ENCODE results near the gene CANX. TPM values are rescaled to one million over a fixed set of nuclear protein-coding genes. Genes with fewer than 3 reads are reported as not detected.

The CANX gene
- total and polyA plus RNA-seq, 2 donors (not counting 3 experiments of a cell fraction or from before 2014, with no cell fraction given) = 193 to 986 TPM

- Histone ChIP-seq H3K27me3 (ENCODE audit: control insufficient read depth in 2 of 2, insufficient read depth in 2 of 2, low read length in 2 of 2) (no peaks in the 10 kb centered on the region), H3K9me1 (replicated peaks; ENCODE audit: control insufficient read depth, extremely low read depth, insufficient read depth, low read length) (no peaks in the 10 kb centered on the region), H3K4me1 (ENCODE audit: control insufficient read depth, extremely low read depth, insufficient read depth, low read length) (peaks cover 33% of the 10 kb centered on the region), H3K36me3 (ENCODE audit: control insufficient read depth in 2 of 2, extremely low read depth in 1 of 2, insufficient read depth in 2 of 2, low read length in 2 of 2) (peaks cover 6 to 16% of the 10 kb centered on the region in 2 experiments), H4K20me1 (replicated peaks; ENCODE audit: control insufficient read depth, extremely low read depth, insufficient read depth, low read length) (no peaks in the 10 kb centered on the region), H3K9ac (replicated peaks; ENCODE audit: extremely low read depth, insufficient read depth, low read length) (no peak overlapping the region), H3K4me3 (replicated peaks in 1 of 3; ENCODE audit: insufficient read depth in 1 of 3, low read depth in 1 of 3, low read length in 3 of 3) (no peak overlapping the region), H2AFZ (ENCODE audit: low read depth, low read length) (no peak overlapping the region), H3K4me2 (ENCODE audit: insufficient read depth, low read length) (no peak overlapping the region), H3K79me2 (ENCODE audit: control insufficient read depth, insufficient read depth, low read length) (peaks cover 37% of the 10 kb centered on the region), H3K27ac (ENCODE audit: insufficient read depth, low read depth, low read length) (no peak overlapping the region), H3K9me3 (replicated peaks; ENCODE audit: control insufficient read depth, insufficient read depth, low read length) (no peaks in the 10 kb centered on the region)
- DNase-seq (ENCODE audit: low read depth, low spot score) = no peak
- dilution Hi-C loops (cut with MboI; ENCODE audit: extremely low pct_ligation_motif_present, low sequenced_read_pairs) = no loop called here
- intact Hi-C loops (cut with micrococcal nuclease) = no loop called here
- no peak for FAIRE-seq
- POLR2A ChIA-PET = no interaction called here
- BruUV-seq (replicated peaks) = no TSS peak
- TF ChIP-seq POLR2A (IDR thresholded peaks at IDR 0.05; ENCODE audit: low read depth, low read length) = no peak
- no peak for TF ChIP-seq GATA2 (IDR thresholded peaks at IDR 0.05; ENCODE audit: insufficient read depth, insufficient read length, low read depth, low read length)
- TF ChIP-seq EZH2 (IDR thresholded peaks at IDR 0.05; ENCODE audit: borderline replicate concordance, low read depth, low read length, severe bottlenecking) = no peak
- no peak for TF ChIP-seq FOS (IDR thresholded peaks at IDR 0.05; ENCODE audit: borderline replicate concordance, insufficient read depth, low read length)
- no peak for TF ChIP-seq JUN (IDR thresholded peaks at IDR 0.05; ENCODE audit: borderline replicate concordance, insufficient read depth, insufficient read length, low read depth)
- TF ChIP-seq MYC (IDR thresholded peaks at IDR 0.05; ENCODE audit: low read depth, low read length) = no peak
- no peak for TF ChIP-seq POLR2AphosphoS5 (IDR thresholded peaks at IDR 0.05; ENCODE audit: insufficient read depth, low read depth, low read length)
- TF ChIP-seq MAX (IDR thresholded peaks at IDR 0.05; ENCODE audit: insufficient read depth, insufficient read length) = no peak
- TF ChIP-seq, protein P1, sequence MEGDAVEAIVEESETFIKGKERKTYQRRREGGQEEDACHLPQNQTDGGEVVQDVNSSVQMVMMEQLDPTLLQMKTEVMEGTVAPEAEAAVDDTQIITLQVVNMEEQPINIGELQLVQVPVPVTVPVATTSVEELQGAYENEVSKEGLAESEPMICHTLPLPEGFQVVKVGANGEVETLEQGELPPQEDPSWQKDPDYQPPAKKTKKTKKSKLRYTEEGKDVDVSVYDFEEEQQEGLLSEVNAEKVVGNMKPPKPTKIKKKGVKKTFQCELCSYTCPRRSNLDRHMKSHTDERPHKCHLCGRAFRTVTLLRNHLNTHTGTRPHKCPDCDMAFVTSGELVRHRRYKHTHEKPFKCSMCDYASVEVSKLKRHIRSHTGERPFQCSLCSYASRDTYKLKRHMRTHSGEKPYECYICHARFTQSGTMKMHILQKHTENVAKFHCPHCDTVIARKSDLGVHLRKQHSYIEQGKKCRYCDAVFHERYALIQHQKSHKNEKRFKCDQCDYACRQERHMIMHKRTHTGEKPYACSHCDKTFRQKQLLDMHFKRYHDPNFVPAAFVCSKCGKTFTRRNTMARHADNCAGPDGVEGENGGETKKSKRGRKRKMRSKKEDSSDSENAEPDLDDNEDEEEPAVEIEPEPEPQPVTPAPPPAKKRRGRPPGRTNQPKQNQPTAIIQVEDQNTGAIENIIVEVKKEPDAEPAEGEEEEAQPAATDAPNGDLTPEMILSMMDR (IDR thresholded peaks at IDR 0.05; ENCODE audit: extremely low read depth in 1 of 2, insufficient read depth in 1 of 2, low read depth in 1 of 2, low read length in 2 of 2) = no peak
- CTCF ChIA-PET = interaction anchor here (0.9 to 1.1 kb wide), 3 partner anchors 9 to 19 kb away, joined by 3 to 6 read pairs (median 3); no protein-coding TSS in a partner anchor
Observed at GRCh38 chr5:179768326-179769085, 69.7 kb downstream of the CANX start.

All from endothelial cell of umbilical vein (primary cell).